ENCODE measurements around the gene GPR78. TPM values are rescaled to one million over a fixed set of nuclear protein-coding genes. Genes with fewer than 3 reads are reported as not detected.

GPR78 gene
- total and polyA plus RNA-seq, 2 of the 13 experiments (the other 11 are each of a cell fraction or from before 2014, with no cell fraction given): 0.01 to 0.07 TPM

DNA sequence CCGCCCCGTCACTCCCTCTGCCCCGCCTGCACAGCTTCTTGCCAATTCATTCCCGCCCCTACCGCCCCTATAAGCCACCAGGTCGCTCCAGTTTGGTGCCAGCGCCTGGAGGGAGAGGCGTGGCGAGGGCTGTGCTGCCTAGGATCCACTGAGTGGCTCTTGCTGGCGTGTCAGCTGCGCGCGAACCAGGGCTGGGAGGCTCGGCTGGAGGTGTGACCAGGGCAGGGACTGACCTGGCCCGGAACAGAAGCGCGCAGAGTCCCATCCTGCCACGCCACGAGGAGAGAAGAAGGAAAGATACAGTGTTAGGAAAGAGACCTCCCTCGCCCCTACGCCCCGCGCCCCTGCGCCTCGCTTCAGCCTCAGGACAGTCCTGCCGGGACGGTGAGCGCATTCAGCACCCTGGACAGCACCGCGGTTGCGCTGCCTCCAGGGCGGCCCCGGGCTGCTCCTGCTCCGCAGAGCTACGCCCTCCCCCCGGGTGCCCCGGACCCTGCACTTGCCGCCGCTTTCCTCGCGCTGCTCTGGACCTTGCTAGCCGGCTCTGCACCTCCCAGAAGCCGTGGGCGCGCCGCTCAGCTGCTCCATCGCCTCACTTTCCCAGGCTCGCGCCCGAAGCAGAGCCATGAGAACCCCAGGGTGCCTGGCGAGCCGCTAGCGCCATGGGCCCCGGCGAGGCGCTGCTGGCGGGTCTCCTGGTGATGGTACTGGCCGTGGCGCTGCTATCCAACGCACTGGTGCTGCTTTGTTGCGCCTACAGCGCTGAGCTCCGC lies at the start of gene GPR78 (continued):
- TF ChIP-seq RORA (CRISPR knock-in tag; IDR thresholded peaks at IDR 0.05) (no peak), ZFY (CRISPR knock-in tag; IDR thresholded peaks at IDR 0.05) (no peak; the same call in 1 of the 2 replicates), PRMT3 (CRISPR knock-in tag; IDR thresholded peaks at IDR 0.05; ENCODE audit: borderline replicate concordance, low read depth) (0 out of 2 replicates have a peak, but pooled peaks have one; percentile 67), ZNF350 (CRISPR knock-in tag; IDR thresholded peaks at IDR 0.05; ENCODE audit: borderline replicate concordance, low read depth) (0 out of 2 replicates have a peak, but pooled peaks have one; percentile 25), ZNF18 (CRISPR knock-in tag; IDR thresholded peaks at IDR 0.05; ENCODE audit: insufficient replicate concordance) (peak; percentile 66), ATM (IDR thresholded peaks at IDR 0.05; ENCODE audit: borderline replicate concordance) (no peak), ZHX1 (CRISPR knock-in tag; IDR thresholded peaks at IDR 0.05; ENCODE audit: low read depth) (peak; percentile 68; the same call in 1 of the 2 replicates), PCBP2 (optimal IDR thresholded peaks at IDR 0.05; ENCODE audit: low read depth, low read length, poor library complexity, severe bottlenecking) (no peak), SP4 (CRISPR knock-in tag; IDR thresholded peaks at IDR 0.05) (no peak), ZNF333 (CRISPR knock-in tag; IDR thresholded peaks at IDR 0.05; ENCODE audit: borderline replicate concordance) (no peak), MLXIP (CRISPR knock-in tag; IDR thresholded peaks at IDR 0.05; ENCODE audit: borderline replicate concordance) (no peak), SMC3 (IDR thresholded peaks at IDR 0.05; ENCODE audit: low read length) (no peak), HMG20A (CRISPR knock-in tag; IDR thresholded peaks at IDR 0.05; ENCODE audit: borderline replicate concordance) (no peak), GATA4 (IDR thresholded peaks at IDR 0.05; ENCODE audit: borderline replicate concordance, low read depth) (no peak), AKAP8 (CRISPR knock-in tag; IDR thresholded peaks at IDR 0.05) (no peak)
- TF ChIP-seq, protein P1, sequence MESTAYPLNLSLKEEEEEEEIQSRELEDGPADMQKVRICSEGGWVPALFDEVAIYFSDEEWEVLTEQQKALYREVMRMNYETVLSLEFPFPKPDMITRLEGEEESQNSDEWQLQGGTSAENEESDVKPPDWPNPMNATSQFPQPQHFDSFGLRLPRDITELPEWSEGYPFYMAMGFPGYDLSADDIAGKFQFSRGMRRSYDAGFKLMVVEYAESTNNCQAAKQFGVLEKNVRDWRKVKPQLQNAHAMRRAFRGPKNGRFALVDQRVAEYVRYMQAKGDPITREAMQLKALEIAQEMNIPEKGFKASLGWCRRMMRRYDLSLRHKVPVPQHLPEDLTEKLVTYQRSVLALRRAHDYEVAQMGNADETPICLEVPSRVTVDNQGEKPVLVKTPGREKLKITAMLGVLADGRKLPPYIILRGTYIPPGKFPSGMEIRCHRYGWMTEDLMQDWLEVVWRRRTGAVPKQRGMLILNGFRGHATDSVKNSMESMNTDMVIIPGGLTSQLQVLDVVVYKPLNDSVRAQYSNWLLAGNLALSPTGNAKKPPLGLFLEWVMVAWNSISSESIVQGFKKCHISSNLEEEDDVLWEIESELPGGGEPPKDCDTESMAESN (CRISPR knock-in tag; conservative IDR thresholded peaks at IDR 0.05): 0 out of 2 replicates have a peak, but pooled peaks have one; percentile 27
- TF ChIP-seq, protein P2, sequence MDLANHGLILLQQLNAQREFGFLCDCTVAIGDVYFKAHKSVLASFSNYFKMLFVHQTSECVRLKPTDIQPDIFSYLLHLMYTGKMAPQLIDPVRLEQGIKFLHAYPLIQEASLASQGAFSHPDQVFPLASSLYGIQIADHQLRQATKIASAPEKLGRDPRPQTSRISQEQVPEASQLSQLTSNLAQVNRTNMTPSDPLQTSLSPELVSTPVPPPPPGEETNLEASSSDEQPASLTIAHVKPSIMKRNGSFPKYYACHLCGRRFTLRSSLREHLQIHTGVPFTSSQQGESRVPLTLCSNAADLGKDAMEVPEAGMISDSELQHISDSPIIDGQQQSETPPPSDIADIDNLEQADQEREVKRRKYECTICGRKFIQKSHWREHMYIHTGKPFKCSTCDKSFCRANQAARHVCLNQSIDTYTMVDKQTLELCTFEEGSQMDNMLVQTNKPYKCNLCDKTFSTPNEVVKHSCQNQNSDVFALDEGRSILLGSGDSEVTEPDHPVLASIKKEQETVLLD (CRISPR knock-in tag; IDR thresholded peaks at IDR 0.05; ENCODE audit: low read depth): no peak
